Vagina (tissue), 2 donors: ENCODE data around the gene ZNF804B.

Experiments
- CTCF ChIP-seq, 3 experiments: fragments of 450-650 bp in 2 of 3; fragments of 200-600 bp in 1 of 3; sonication (generic) in 1 of 3; IDR thresholded peaks; one replicate each; pipeline ENCODE4 v1.5.1; 2017 to 2019; ENCODE audit warnings: antibody characterized with exemption in 3 of 3, mild to moderate bottlenecking in 2 of 3, moderate library complexity in 2 of 3
- POLR2A ChIP-seq, 2 donors: fragments of 450-650 bp; IDR thresholded peaks; one replicate each; pipeline ENCODE4 v1.6.1; 2017; ENCODE audit warnings: antibody characterized with exemption in 2 of 2, mild to moderate bottlenecking in 2 of 2, moderate library complexity in 2 of 2
- POLR2AphosphoS5 ChIP-seq, 2 donors: sonication (generic); formaldehyde crosslinking; IDR thresholded peaks; one replicate each; pipeline ENCODE4 v1.9.0; 2017; ENCODE audit warnings: antibody characterized with exemption in 2 of 2, mild to moderate bottlenecking in 2 of 2, low read depth in 1 of 2; ENCODE audit not compliant: insufficient read depth in 1 of 2

- no peak for TF ChIP-seq POLR2A (IDR thresholded peaks at IDR 0.05)
- no peak for TF ChIP-seq POLR2AphosphoS5 (IDR thresholded peaks at IDR 0.05; ENCODE audit: insufficient read depth in 1 of 2, low read depth in 1 of 2)
- no peak for TF ChIP-seq CTCF (IDR thresholded peaks at IDR 0.05)
Measured at GRCh38 chr7:88792361-88792760, 32.9 kb downstream of the ZNF804B start.
